Transverse colon (tissue), 4 donors: ENCODE data around the gene PDRG1. TPM values are rescaled to one million over a fixed set of nuclear protein-coding genes. Genes with fewer than 3 reads are reported as not detected.

Experiments used
- DNase-seq: peaks from one replicate; pipeline ENCODE4 v3.0.0-alpha.2; 2019
- H3K27ac ChIP-seq, 4 donors: fragments of 200-600 bp; sonication (generic); 2 replicates each; pipeline ENCODE4 v1.5.1; 2016 to 2018; ENCODE audit warnings: inconsistent platforms in 4 of 4
- H3K27me3 ChIP-seq: fragments of 200-600 bp; sonication (generic); 2 replicates; pipeline ENCODE4 v1.5.1; 2017; ENCODE audit warnings: inconsistent platforms
- H3K36me3 ChIP-seq, 4 donors: fragments of 200-600 bp; sonication (generic); 2 replicates each; pipeline ENCODE4 v1.5.1; 2017 to 2019; ENCODE audit warnings: inconsistent platforms in 4 of 4
- H3K4me1 ChIP-seq, 4 donors: fragments of 200-600 bp; sonication (generic); 2 replicates each; pipeline ENCODE4 v1.5.1; 2017 to 2020; ENCODE audit warnings: inconsistent platforms in 4 of 4
- H3K4me3 ChIP-seq, 4 donors: fragments of 200-600 bp; sonication (generic); 1 replicate in 1 of 4; 2 replicates in 3 of 4; pipeline versions ENCODE4 v1.5.1 to v1.6.1; 2017 to 2019; ENCODE audit warnings: inconsistent platforms in 4 of 4
- H3K9me3 ChIP-seq, 2 donors: fragments of 200-600 bp; sonication (generic); 2 replicates each; pipeline ENCODE4 v1.5.1; 2017 to 2019; ENCODE audit warnings: inconsistent platforms in 2 of 2
- CTCF ChIP-seq, 5 experiments: fragments of 200-600 bp in 3 of 5; fragments of 450-650 bp in 2 of 5; sonication (generic) in 3 of 5; IDR thresholded peaks; 1 replicate in 2 of 5; 2 replicates in 3 of 5; pipeline ENCODE4 v1.5.1; 2016 to 2017; ENCODE audit warnings: antibody characterized with exemption in 5 of 5, inconsistent platforms in 3 of 5, mild to moderate bottlenecking in 2 of 5, moderate library complexity in 1 of 5
- EP300 ChIP-seq: sonication (generic); formaldehyde crosslinking; IDR thresholded peaks from one replicate; pipeline ENCODE4 v1.6.1; 2017; ENCODE audit warnings: antibody characterized with exemption, low read depth
- POLR2A ChIP-seq: fragments of 450-650 bp; IDR thresholded peaks from one replicate; pipeline ENCODE4 v1.6.1; 2016; ENCODE audit warnings: antibody characterized with exemption, mild to moderate bottlenecking, moderate library complexity
- POLR2AphosphoS5 ChIP-seq, 3 donors: sonication (generic); formaldehyde crosslinking; IDR thresholded peaks; one replicate each; pipeline ENCODE4 v1.6.1; 2016; ENCODE audit warnings: antibody characterized with exemption in 3 of 3
- WGBS, 2 donors: methylation state at CpG; one replicate each; pipeline ENCODE4 v1.1.5; 2018; ENCODE audit warnings: low coverage in 1 of 2; 5-methylcytosine and 5-hydroxymethylcytosine counted together
- in situ Hi-C, 4 donors: fragments of 200-750 bp; cut with MboI; loops; one replicate each; pipeline versions ENCODE4 v1.15.0 to v1.15.1; 2017; ENCODE audit warnings: low sequenced_read_pairs in 3 of 4, low pct_ligation_motif_present in 1 of 4, low pct_unique_long_range_greater_than_20kb in 1 of 4
- intact Hi-C: fragments of 100-400 bp; cut with DNase I; formaldehyde crosslinking; loops from one replicate; pipeline ENCODE4 v1.15.1; 2023; ENCODE audit warnings: low total_unique reads
- total RNA-seq, 4 donors: library from RNA; depleted of rRNA; stranded (reverse); fragments of >200 nt; gene quantifications; one replicate each; pipeline ENCODE4 v1.1.0, GENCODE V29; 2016

Gene PDRG1
- total RNA-seq, 4 donors from 2014 or later = 2.2 to 9.2 (median 6.5) TPM

DNA sequence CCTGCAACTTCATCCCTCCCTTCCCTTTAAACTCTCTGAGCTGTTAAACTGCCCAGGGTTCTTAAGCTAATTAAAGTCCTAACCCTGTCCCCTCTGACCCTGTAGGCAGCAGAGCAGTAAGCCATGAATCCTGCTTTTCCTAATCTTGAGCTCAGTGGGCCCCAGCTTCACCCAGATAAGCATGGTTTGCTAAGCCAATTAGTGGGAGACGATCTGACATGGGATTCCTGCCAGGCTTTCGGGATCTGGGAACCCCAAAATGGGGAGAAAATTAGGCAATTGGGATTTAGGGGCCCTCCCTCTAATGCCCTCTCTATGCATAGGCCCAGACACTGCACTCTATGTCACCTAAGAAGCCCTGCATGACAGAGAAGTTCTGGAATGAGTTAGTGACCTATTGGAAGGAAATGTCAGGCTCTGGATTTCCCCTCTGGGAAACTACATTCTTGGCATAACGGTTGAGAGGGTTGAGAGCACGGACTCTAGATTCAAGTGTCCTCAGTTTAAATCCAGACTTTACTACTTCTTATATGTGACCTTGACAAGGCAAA, 20.7 kb upstream of the PDRG1 start:
- in situ Hi-C loops (no loop called here), intact Hi-C loops (no loop called here)
- TF ChIP-seq POLR2AphosphoS5 (IDR thresholded peaks at IDR 0.05) (no peak), EP300 (no peak), CTCF (IDR thresholded peaks at IDR 0.05) (no peak), POLR2A (no peak)
- Histone ChIP-seq H3K27ac (no peak overlapping the region), H3K4me3 (no peak overlapping the region), H3K36me3 (no peaks in the 10 kb centered on the region), H3K4me1 (peaks cover 0 to 4% (median 0%) of the 10 kb centered on the region in 4 donors), H3K27me3 (peaks cover 48% of the 10 kb centered on the region), H3K9me3 (no peaks in the 10 kb centered on the region)
- WGBS, 2 donors = 11% methylated on average over 4 of the region's 4 CpGs; no CpG with 5 or more reads in 1 of the 2 donors
- no peak for DNase-seq

DNA sequence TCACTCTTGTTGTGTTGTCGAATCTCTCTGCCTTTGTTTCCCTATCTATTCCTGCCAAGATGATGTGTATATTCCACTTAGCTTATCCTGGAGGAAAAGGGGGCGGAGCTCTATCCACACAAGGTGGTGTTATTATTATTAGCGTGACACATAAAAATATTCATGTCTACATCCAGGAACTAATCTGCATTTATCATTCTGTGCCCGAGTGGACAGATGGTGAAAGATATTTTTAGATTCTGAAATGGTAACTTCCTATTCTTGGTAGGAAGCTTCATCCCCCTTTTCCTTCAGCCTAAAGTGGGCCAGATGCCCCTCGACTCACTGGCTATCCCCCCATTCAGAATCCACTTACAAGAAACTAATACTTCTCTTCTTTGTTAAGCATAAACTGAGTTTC, 18.1 kb upstream of the PDRG1 start:
- H3K27ac ChIP-seq = no peak overlapping the region
- H3K9me3 ChIP-seq = no peaks in the 10 kb centered on the region
- H3K4me3 ChIP-seq = no peak overlapping the region
- peaks cover 66% of the 10 kb centered on the region for H3K27me3 ChIP-seq
- intact Hi-C loops (no loop called here), in situ Hi-C loops (loop anchor here in 1 of 4 donors (10.0 kb wide), 1 partner anchor 115 kb away; no protein-coding TSS in a partner anchor)
- H3K4me1 ChIP-seq = peaks cover 0 to 4% (median 0%) of the 10 kb centered on the region in 4 donors
- WGBS, 2 donors = 55 to 62% methylated on average over 5 of the region's 5 CpGs
- H3K36me3 ChIP-seq = no peaks in the 10 kb centered on the region
- no peak for DNase-seq
- TF ChIP-seq POLR2AphosphoS5 (IDR thresholded peaks at IDR 0.05) = no peak
- TF ChIP-seq EP300 = no peak
- TF ChIP-seq POLR2A = no peak
- no peak for TF ChIP-seq CTCF (IDR thresholded peaks at IDR 0.05)

DNA sequence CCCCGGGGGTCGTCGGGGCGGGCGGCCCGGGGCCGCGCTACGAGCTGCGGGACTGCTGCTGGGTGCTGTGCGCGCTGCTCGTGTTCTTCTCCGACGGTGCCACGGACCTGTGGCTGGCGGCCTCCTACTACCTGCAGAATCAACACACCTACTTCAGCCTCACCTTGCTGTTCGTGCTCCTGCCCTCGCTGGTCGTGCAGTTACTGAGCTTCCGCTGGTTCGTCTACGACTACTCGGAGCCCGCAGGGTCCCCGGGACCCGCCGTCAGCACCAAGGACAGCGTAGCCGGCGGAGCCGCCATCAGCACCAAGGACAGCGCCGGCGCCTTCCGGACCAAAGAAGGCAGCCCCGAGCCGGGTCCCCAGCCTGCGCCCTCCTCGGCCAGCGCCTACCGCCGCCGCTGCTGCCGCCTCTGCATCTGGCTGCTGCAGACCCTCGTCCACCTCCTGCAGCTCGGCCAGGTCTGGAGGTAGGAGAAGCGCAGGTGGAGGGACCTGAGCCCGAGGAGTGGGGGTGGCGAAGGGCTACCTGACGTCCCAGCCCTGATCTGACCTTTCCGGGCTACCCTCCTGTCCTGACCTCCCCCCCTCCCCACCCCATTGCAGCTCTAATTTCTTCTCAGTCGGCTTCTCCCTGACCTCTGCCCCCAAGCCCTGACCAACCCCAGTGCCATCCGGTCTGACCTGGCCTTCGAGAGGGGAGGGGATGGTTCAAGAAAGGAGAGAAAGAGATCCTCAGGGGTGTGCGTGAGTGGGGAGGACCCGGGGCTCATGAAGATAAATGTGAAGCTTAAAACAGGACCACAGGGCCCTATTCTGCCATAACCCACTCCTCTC, 16.7 kb upstream of the PDRG1 start:
- peak; percentile 56 for DNase-seq
- in situ Hi-C loops = loop anchor here in 1 of 4 donors (10.0 kb wide), 1 partner anchor 114 kb away; no protein-coding TSS in a partner anchor
- intact Hi-C loops = no loop called here
- 13% methylated on average over 12 of the region's 57 CpGs; no CpG with 5 or more reads in 1 of the 2 donors for WGBS, 2 donors
- H3K36me3 ChIP-seq = no peaks in the 10 kb centered on the region
- peaks cover 0 to 4% (median 0%) of the 10 kb centered on the region in 4 donors for H3K4me1 ChIP-seq
- H3K27me3 ChIP-seq = peaks cover 59% of the 10 kb centered on the region
- TF ChIP-seq CTCF (IDR thresholded peaks at IDR 0.05) (no peak), POLR2A (no peak), POLR2AphosphoS5 (IDR thresholded peaks at IDR 0.05) (no peak), EP300 (no peak)
- H3K27ac ChIP-seq = no peak overlapping the region
- no peaks in the 10 kb centered on the region for H3K9me3 ChIP-seq
- H3K4me3 ChIP-seq = no peak overlapping the region

GRCh38 chr20:31967830-31968249, 16.0 kb upstream of the PDRG1 start, which contains the start of gene XKR7:
Gene XKR7, plus strand, starts transcription at chr20:31968151. Its CDS starts 25 bp downstream, at chr20:31968176.
- WGBS, 2 donors = 2% methylated on average over 9 of the region's 38 CpGs; no CpG with 5 or more reads in 1 of the 2 donors
- Histone ChIP-seq H3K4me3 (peak within 1 kb of the TSS in 1 of 4 donors; percentile 39), H3K27ac (no peak within 1 kb of the TSS), H3K4me1 (peaks cover 0 to 4% (median 0%) of the 10 kb centered on the region in 4 donors), H3K27me3 (peaks cover 64% of the 10 kb centered on the region), H3K36me3 (no peaks in the 10 kb centered on the region), H3K9me3 (no peaks in the 10 kb centered on the region)
- in situ Hi-C loops = loop anchor here in 1 of 4 donors (10.0 kb wide), 1 partner anchor 113 kb away; no protein-coding TSS in a partner anchor
- TF ChIP-seq POLR2A (no peak), EP300 (no peak), POLR2AphosphoS5 (IDR thresholded peaks at IDR 0.05) (no peak), CTCF (IDR thresholded peaks at IDR 0.05) (no peak)
- DNase-seq = no peak
- intact Hi-C loops = no loop called here
